HepG2 (cell line): Measurements from ENCODE around the gene SCART1. TPM values are rescaled to one million over a fixed set of nuclear protein-coding genes. Genes with fewer than 3 reads are reported as not detected.

Experiments
- ATAC-seq: fragments of 200-7000 bp; cut with Tn5 transposase; 3 replicates; pipeline ENCODE4 v1.9.1; 2020; ENCODE audit warnings: mild to moderate bottlenecking, moderate library complexity
- BruUV-seq: library from RNA; stranded (reverse); fragments of 400-500 nt; replicated peaks from 2 replicates; lab custom pipeline; 2021; lab: Mats Ljungman, UMichigan
- CTCF ChIA-PET: fragments of 300-600 bp; formaldehyde crosslinking; extraction: SDS; loops from one replicate; lab custom pipeline; 2021; ENCODE audit warnings: low total read pairs, inconsistent platforms, low intra/inter-chr PET ratio; lab: Yijun Ruan, JAX
- POLR2A ChIA-PET: fragments of 350-600 bp; sonication (Branson Sonifier 250); formaldehyde crosslinking; loops from one replicate; lab custom pipeline; 2020; ENCODE audit warnings: antibody characterized with exemption, inconsistent platforms; lab: Yijun Ruan, JAX
- DNase-seq: peaks from one replicate; pipeline ENCODE4 v3.0.0-alpha.2; 2015; ENCODE audit warnings: low spot score
- FAIRE-seq: peaks from 3 replicates; lab custom pipeline; 2011; peaks lifted over from hg19 to GRCh38; lab: Jason Lieb, UNC
- H2AFZ ChIP-seq: one replicate; pipeline ENCODE4 v1.6.1; 2011; ENCODE audit warnings: low read length, inconsistent platforms
- H3K27ac ChIP-seq: fragments of 300-600 bp; 3 replicates; pipeline ENCODE4 v1.8.0; 2011; ENCODE audit warnings: mixed run types, mild to moderate bottlenecking, mixed read lengths, low read length, inconsistent platforms; ENCODE audit not compliant: insufficient read depth; ENCODE audit errors: extremely low read length
- H3K27me3 ChIP-seq, 2 experiments: fragments of 200-600 bp in 1 of 2; 2 replicates in 1 of 2; 3 replicates in 1 of 2; pipeline versions ENCODE4 v1.6.0 to v1.8.0; 2011; ENCODE audit warnings: low read length in 2 of 2, mild to moderate bottlenecking in 2 of 2, moderate library complexity in 2 of 2, inconsistent platforms in 1 of 2; ENCODE audit not compliant: insufficient read depth in 2 of 2, control insufficient read depth in 1 of 2
- H3K36me3 ChIP-seq, 2 experiments: fragments of 200-600 bp in 1 of 2; replicated peaks in 1 of 2; 2 replicates in 1 of 2; 3 replicates in 1 of 2; pipeline versions ENCODE4 v1.5.1 to v1.8.0; 2011; ENCODE audit warnings: low read length in 2 of 2, inconsistent platforms in 1 of 2; ENCODE audit not compliant: insufficient read depth in 2 of 2, control insufficient read depth in 1 of 2
- H3K4me1 ChIP-seq: 2 replicates; pipeline ENCODE4 v1.5.1; 2012; ENCODE audit warnings: low read length, inconsistent platforms; ENCODE audit not compliant: insufficient read depth
- H3K4me2 ChIP-seq: 2 replicates; pipeline ENCODE4 v1.6.0; 2011; ENCODE audit warnings: low read depth, low read length, inconsistent platforms
- H3K4me3 ChIP-seq, 3 experiments: fragments of 200-600 bp in 1 of 3; sonication (generic), shearing (Covaris generic) in 1 of 3; replicated peaks in 1 of 3; 2 replicates each; pipeline ENCODE4 v1.5.1; 2011 to 2016; ENCODE audit warnings: low read length in 3 of 3, inconsistent platforms in 2 of 3, low read depth in 2 of 3, mild to moderate bottlenecking in 2 of 3, control low read depth in 1 of 3, mixed read lengths in 1 of 3; ENCODE audit not compliant: insufficient read depth in 1 of 3
- H3K79me2 ChIP-seq: one replicate; pipeline ENCODE4 v1.6.1; 2011; ENCODE audit warnings: low read length, inconsistent platforms; ENCODE audit not compliant: insufficient read depth
- H3K9ac ChIP-seq: 2 replicates; pipeline ENCODE4 v1.6.0; 2011; ENCODE audit warnings: mild to moderate bottlenecking, low read depth, low read length, inconsistent platforms; ENCODE audit not compliant: insufficient read depth
- H3K9me3 ChIP-seq: 2 replicates; pipeline ENCODE4 v1.5.1; 2012; ENCODE audit warnings: mild to moderate bottlenecking, low read length
- H4K20me1 ChIP-seq: 2 replicates; pipeline ENCODE4 v1.6.0; 2011; ENCODE audit warnings: inconsistent platforms, mild to moderate bottlenecking, low read length, moderate library complexity; ENCODE audit not compliant: insufficient read depth
- ATF6 ChIP-seq: sonication (generic); formaldehyde crosslinking; conservative IDR thresholded peaks from 2 replicates; pipeline ENCODE4 v1.4.0; 2020; ENCODE audit warnings: missing genetic modification reagents
- CREM ChIP-seq, 2 experiments: sonication (generic) in 1 of 2; formaldehyde crosslinking in 1 of 2; IDR thresholded peaks; 2 replicates each; pipeline versions ENCODE4 v1.4.0 to v1.6.1; 2016 to 2020; ENCODE audit warnings: antibody characterized with exemption in 1 of 2, mild to moderate bottlenecking in 1 of 2, missing genetic modification reagents in 1 of 2
- CTCF ChIP-seq: sonication (generic); formaldehyde crosslinking; IDR thresholded peaks from 2 replicates; pipeline ENCODE4 v1.5.0; 2020; ENCODE audit warnings: mild to moderate bottlenecking, missing genetic modification reagents, moderate library complexity
- SKIL ChIP-seq: sonication (generic); formaldehyde crosslinking; IDR thresholded peaks from 2 replicates; pipeline ENCODE4 v1.8.0; 2022; ENCODE audit warnings: missing genetic modification reagents, mild to moderate bottlenecking, moderate library complexity, borderline replicate concordance
- STAG1 ChIP-seq: sonication (generic); formaldehyde crosslinking; IDR thresholded peaks from 2 replicates; pipeline ENCODE4 v1.4.0; 2020; ENCODE audit warnings: missing genetic modification reagents
- THAP8 ChIP-seq: sonication (generic); formaldehyde crosslinking; IDR thresholded peaks from 2 replicates; pipeline ENCODE4 v1.5.1; 2020; ENCODE audit warnings: missing genetic modification reagents, mild to moderate bottlenecking, borderline replicate concordance
- ZNF274 ChIP-seq: sonication (generic); formaldehyde crosslinking; IDR thresholded peaks from 2 replicates; pipeline ENCODE4 v1.5.1; 2020; ENCODE audit warnings: mild to moderate bottlenecking, missing genetic modification reagents
- ZNF746 ChIP-seq: sonication (generic); formaldehyde crosslinking; IDR thresholded peaks from 2 replicates; pipeline ENCODE4 v1.8.0; 2022; ENCODE audit warnings: mild to moderate bottlenecking, missing genetic modification reagents
- ZNF800 ChIP-seq: sonication (generic); formaldehyde crosslinking; IDR thresholded peaks from 2 replicates; pipeline ENCODE4 v1.4.0; 2020; ENCODE audit warnings: missing genetic modification reagents
- ZNF878 ChIP-seq: sonication (generic); formaldehyde crosslinking; IDR thresholded peaks from 2 replicates; pipeline ENCODE4 v1.8.1; 2023; ENCODE audit warnings: mild to moderate bottlenecking, missing genetic modification reagents, moderate library complexity
- WGBS: methylation state at CpG from one replicate; pipeline ENCODE4 v1.1.6; 2017; ENCODE audit warnings: low lambda C conversion rate; 5-methylcytosine and 5-hydroxymethylcytosine counted together
- in situ Hi-C: cut with HindIII; loops from 2 replicates; pipeline ENCODE4 v1.10.0; 2017; ENCODE audit warnings: low pct_unique_long_range_greater_than_20kb; ENCODE audit not compliant: extremely low pct_ligation_motif_present
- intact Hi-C: fragments of 100-400 bp; cut with micrococcal nuclease; formaldehyde crosslinking; loops from one replicate; pipeline ENCODE4 v1.10.0; 2022; ENCODE audit not compliant: unreplicated experiment
- polyA plus RNA-seq, 8 experiments: library from polyadenylated mRNA; depleted of rRNA in 3 of 8; stranded (reverse) in 7 of 8; unstranded in 1 of 8; fragments of >200 nt; fragmentation: Illumina TruSeq in 4 of 8; extraction: Trizol in 4 of 8; gene quantifications; 2 replicates each; pipeline versions ENCODE4 v1.2.1 to v1.2.3, GENCODE V29; 2011 to 2016; ENCODE audit warnings: low read depth in 4 of 8, missing spikeins in 1 of 8, mixed read lengths in 1 of 8; ENCODE audit not compliant: insufficient read depth in 1 of 8
- total RNA-seq, 5 experiments: library from RNA; depleted of rRNA; stranded (reverse); fragments of >200 nt; fragmentation: Illumina TruSeq; extraction: Trizol; gene quantifications; 2 replicates each; pipeline ENCODE4 v1.2.3, GENCODE V29; 2016; ENCODE audit warnings: low read depth in 1 of 5

The SCART1 gene
- total and polyA plus RNA-seq, 2 of the 13 experiments (the other 11 are each of a cell fraction or from before 2014, with no cell fraction given) = 0.46 to 1.1 TPM

- TF ChIP-seq ATF6 (CRISPR knock-in tag) (no peak), ZNF274 (CRISPR knock-in tag) (no peak), CREM (IDR thresholded peaks at IDR 0.05) (no peak), CREM (CRISPR knock-in tag; IDR thresholded peaks at IDR 0.05) (no peak), ZNF878 (CRISPR knock-in tag) (no peak)
These were observed 22.3 kb downstream of the SCART1 start (continued) for GRCh38 chr10:133475821-133476640.

GRCh38 chr10:133476641-133476990, 22.9 kb downstream of the SCART1 start:
- H3K27ac ChIP-seq = no peak overlapping the region
- no peaks in the 10 kb centered on the region for H3K79me2 ChIP-seq
- H3K36me3 ChIP-seq = no peaks in the 10 kb centered on the region
- no peak overlapping the region for H2AFZ ChIP-seq
- peak overlapping the region; percentile 63 for H3K4me2 ChIP-seq
- peaks cover 3% of the 10 kb centered on the region for H3K4me1 ChIP-seq
- no peaks in the 10 kb centered on the region for H4K20me1 ChIP-seq
- peak; percentile 18 for DNase-seq
- in situ Hi-C loops = no loop called here
- POLR2A ChIA-PET = no interaction called here
- intact Hi-C loops = loop anchor here (5.0 kb wide), 1 partner anchor 46 kb away; no protein-coding TSS in a partner anchor
- 0% methylated on average over 2 of the region's 9 CpGs for WGBS
- no peak overlapping the region for H3K9ac ChIP-seq
- peaks cover 4 to 36% of the 10 kb centered on the region in 2 experiments; a peak in 4 of 5 replicates for H3K27me3 ChIP-seq
- H3K9me3 ChIP-seq = no peaks in the 10 kb centered on the region
- peak; percentile 95 for ATAC-seq
- no TSS peak for BruUV-seq
- no peak for FAIRE-seq
- CTCF ChIA-PET = no interaction called here
- H3K4me3 ChIP-seq = peak overlapping the region in 1 of 3 experiments; percentile 40; a peak in 1 of 6 replicates
- no peak for TF ChIP-seq ZNF746
- no peak for TF ChIP-seq SKIL (CRISPR knock-in tag)
- TF ChIP-seq STAG1 (CRISPR knock-in tag) = 0 out of 2 replicates have a peak, but pooled peaks have one; percentile 7
- no peak for TF ChIP-seq THAP8 (CRISPR knock-in tag)
- peak; percentile 43 for TF ChIP-seq CTCF
- no peak for TF ChIP-seq ZNF800 (CRISPR knock-in tag)
